Mammary epithelial cell (primary cell): ENCODE data around the gene JUP.

ENCODE experiments used
- EZH2 ChIP-seq: IDR thresholded peaks from 2 replicates; pipeline ENCODE4 v1.6.1; 2012; ENCODE audit warnings: low read length, inconsistent platforms, borderline replicate concordance
- TF ChIP-seq, protein P1 (sequence below), 2 donors: IDR thresholded peaks in 1 of 2; conservative IDR thresholded peaks in 1 of 2; 2 replicates each; pipeline ENCODE4 v1.5.1; 2011 to 2012; ENCODE audit warnings: inconsistent platforms in 2 of 2, low read length in 2 of 2, mild to moderate bottlenecking in 2 of 2, control low read depth in 1 of 2, low read depth in 1 of 2; ENCODE audit not compliant: insufficient read depth in 1 of 2; ENCODE audit errors: extremely low read depth in 1 of 2

DNA sequence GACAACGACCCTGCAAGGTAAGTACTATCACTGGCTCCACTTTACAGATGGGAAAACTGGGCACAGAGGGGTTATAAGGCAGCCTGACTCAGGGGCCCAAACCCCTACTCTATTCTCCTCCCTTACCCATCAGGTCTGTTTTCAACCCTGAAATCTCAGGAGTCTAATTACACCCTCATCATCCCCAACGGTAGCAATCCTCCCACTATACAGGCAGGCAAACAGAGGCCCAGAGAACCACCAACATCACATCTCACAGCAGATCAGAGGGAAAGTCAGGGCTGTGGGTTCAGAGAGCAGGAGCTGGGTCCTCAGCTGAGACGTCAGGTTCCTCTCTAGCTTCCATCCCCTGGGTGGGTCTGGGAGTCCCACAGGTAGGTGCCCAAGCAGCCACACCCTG, 16.5 kb downstream of the JUP start:
- TF ChIP-seq, protein P1, sequence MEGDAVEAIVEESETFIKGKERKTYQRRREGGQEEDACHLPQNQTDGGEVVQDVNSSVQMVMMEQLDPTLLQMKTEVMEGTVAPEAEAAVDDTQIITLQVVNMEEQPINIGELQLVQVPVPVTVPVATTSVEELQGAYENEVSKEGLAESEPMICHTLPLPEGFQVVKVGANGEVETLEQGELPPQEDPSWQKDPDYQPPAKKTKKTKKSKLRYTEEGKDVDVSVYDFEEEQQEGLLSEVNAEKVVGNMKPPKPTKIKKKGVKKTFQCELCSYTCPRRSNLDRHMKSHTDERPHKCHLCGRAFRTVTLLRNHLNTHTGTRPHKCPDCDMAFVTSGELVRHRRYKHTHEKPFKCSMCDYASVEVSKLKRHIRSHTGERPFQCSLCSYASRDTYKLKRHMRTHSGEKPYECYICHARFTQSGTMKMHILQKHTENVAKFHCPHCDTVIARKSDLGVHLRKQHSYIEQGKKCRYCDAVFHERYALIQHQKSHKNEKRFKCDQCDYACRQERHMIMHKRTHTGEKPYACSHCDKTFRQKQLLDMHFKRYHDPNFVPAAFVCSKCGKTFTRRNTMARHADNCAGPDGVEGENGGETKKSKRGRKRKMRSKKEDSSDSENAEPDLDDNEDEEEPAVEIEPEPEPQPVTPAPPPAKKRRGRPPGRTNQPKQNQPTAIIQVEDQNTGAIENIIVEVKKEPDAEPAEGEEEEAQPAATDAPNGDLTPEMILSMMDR (conservative IDR thresholded peaks at IDR 0.05 in 1 of 2, IDR thresholded peaks at IDR 0.05 in 1 of 2; ENCODE audit: extremely low read depth in 1 of 2, insufficient read depth in 1 of 2, low read depth in 1 of 2, low read length in 2 of 2) = no peak
- no peak for TF ChIP-seq EZH2
